ENCODE results near the gene AQP4.

The AQP4 gene, protein sequence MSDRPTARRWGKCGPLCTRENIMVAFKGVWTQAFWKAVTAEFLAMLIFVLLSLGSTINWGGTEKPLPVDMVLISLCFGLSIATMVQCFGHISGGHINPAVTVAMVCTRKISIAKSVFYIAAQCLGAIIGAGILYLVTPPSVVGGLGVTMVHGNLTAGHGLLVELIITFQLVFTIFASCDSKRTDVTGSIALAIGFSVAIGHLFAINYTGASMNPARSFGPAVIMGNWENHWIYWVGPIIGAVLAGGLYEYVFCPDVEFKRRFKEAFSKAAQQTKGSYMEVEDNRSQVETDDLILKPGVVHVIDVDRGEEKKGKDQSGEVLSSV
- total RNA-seq: 0 to 0.09 reads per million in 2 donors

DNA sequence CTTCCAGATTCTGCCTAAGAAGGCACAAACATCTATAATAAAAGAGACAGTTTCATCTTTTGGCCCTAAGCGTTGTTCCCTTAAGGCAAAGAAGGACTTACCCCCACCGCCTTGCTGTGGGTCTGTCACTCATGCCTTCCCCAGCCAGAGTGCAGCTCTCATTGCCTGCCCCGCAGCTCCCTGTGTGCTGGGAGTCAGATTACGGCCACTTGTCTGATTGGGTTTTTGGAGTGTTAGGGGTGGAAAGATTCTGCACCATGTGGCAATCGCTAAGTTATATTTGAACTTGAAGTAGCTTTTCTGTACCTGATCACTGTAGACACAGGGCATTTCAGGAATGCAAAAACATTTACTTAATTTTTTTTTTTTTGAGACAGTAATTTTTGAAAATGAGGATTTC is at the start of gene AQP4:
TSS of gene AQP4 (minus strand) at position 151 of the 400 bp plus-strand sequence. CDS start at position 133, 18 bp downstream.
- DNase-seq: no peak

DNA sequence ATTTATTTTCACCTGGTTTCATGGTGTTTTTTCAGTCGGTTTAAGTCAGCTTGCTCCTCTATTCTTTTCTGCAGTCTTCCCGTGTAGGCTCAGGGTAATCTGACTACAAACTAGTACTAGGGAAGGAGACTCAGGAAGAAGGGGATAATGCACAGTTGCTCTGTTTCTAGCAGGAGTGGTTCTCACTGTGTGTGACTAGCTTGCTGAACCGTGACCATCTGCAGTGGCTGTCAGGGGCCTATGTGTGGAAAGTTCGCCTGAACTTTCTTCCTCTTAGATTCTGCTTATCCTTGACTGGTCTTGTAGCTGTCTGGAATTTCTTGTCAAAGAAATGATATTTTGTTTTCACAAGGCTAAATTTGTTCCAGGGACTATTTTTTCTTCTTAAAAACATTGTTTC is 46.3 kb upstream of the AQP4 start:
- DNase-seq: no peak

DNA sequence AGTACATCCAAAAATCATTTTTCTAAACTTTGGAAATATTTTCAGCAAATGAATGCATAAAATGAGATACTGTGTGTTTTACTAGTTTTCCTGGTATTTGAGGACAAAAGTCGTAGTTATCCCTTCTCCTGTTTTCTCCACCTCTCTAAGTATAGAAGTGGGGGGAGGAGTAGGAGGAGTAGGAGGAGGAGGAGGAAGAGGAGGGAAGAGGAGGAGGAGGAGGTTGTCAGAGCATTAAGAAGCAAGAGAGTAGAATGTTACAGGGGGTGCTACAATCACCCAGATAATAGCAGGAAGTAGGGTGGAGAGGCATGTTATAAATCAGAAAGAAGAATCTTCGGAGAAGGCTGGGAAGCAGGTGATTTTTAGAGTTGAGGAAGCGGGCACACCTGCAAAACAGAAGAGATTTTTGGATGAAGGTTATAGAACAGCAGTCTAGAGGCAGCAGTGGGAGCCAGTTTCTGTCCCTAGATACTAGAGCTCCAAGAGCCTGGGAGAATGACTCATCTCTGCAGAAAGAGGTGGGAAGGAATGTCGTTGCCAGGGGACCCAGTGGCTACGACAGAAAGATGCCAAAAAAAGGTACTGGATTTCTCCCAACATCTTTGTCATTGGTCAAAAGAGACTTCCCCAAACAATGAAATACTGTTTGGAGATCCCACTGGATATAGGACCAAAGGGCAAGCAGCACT is 44.2 kb upstream of the AQP4 start:
- no peak for DNase-seq

DNA sequence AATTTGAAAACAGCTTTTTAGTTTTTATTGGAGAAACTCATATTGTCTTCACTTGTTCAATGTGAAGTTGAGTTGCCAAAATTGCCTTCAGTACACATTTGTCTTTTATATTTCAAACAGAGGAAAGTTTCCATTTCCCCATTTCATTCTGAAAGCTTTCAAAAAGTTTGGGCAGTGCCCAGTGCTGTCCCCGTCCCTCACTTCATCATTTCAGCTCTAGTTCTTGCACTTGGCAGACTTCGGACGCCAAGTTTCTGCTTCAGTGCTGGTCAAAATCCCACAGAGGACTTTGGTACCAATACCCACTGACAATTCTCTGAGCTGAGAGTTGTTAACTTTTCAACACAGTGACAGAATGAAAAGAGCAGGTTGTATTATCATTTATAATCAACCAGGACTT is 43.4 kb upstream of the AQP4 start:
- DNase-seq: no peak

DNA sequence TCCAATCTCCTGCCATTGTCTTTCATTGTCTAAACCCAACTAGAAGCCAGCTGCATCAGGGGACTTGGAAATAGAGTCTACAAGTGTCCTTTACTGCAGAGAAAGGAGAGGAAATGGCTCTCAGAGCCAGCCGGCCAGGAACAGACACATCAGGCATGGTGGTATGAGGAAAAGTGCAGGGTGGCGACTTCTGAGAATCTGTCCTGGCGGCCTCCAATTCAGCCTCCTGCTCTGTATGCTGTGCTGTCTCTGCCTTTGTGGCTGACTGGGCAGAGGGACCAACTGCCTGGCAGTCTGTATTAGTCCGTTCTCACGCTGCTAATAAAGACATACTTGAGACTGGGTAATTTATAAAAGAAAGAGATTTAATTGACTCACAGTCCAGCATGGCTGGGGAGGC is 36.8 kb upstream of the AQP4 start:
- no peak for DNase-seq

DNA sequence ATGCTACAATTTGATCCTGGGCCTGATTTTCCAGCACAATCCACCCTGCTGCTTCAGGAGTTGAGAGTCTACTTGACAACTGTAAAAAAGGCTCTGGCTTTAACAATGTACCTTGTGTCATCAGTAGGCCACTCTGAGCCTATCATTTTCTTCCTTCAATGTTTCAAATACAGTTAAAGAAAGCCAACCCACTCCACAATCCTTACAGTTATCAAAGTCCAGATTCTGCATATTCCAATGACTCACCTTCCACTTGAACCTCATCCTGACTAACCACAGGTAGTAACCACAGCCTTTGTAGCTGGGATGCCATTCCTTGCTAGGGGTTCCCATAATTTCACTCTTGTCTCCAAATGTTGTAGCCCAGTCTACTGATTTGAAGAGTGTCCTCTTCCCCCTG is 35.5 kb upstream of the AQP4 start:
- no peak for DNase-seq

DNA sequence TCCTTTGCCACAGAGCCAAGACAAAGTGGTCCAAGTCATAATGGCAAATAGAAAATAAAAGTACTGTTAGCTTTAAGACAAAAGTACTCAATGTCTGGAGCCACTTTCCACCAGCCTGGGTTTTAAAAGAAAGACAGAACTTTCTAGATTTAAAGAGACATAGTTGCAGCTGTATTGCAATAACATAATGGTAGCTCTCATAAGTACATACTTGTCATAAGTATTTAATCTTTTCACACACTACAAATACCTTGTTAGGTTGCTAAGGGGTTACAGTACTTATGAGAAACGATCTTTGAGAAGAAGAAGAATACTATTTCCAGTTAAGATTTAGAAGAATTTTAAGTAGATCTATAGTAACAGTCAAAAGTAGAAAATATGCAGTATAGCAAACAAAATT is 28.9 kb upstream of the AQP4 start:
- no peak for DNase-seq

DNA sequence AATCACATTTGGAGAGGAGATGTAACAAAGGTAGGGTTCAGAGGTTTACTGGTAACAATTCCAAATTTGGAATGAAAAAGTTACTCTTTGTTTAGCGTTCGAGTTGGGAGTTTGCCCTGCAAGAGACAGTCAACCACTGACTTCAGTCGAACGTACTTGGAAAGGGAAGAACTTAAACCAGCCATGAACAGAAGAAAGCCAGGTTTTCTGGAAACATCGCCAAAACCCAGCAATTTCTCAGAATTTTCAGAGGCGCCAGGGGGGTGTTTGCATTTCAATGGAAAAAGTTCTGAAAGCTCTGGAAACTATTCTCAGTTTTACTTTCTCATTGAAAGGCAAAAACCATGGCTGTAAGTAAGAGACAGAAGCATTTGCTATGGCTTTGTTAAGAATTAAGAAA is 28.5 kb upstream of the AQP4 start:
- DNase-seq: no peak

DNA sequence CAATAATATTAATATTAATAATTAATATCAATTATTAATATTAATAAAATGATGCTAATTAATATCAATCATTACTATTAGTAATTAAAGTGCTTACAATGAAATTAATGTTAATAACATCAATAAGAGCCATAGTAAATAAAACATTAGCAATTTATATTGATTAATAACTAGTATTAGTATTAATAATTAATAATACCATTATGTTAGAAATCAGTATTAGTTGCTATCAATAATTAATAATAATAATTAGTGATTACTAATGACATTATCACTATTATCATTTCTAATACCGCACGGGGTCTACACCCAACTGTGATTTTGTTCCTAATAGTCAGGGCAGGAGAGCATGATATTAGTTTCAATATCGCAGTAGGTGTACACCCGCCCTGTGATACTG is 22.8 kb upstream of the AQP4 start:
- DNase-seq: no peak

DNA sequence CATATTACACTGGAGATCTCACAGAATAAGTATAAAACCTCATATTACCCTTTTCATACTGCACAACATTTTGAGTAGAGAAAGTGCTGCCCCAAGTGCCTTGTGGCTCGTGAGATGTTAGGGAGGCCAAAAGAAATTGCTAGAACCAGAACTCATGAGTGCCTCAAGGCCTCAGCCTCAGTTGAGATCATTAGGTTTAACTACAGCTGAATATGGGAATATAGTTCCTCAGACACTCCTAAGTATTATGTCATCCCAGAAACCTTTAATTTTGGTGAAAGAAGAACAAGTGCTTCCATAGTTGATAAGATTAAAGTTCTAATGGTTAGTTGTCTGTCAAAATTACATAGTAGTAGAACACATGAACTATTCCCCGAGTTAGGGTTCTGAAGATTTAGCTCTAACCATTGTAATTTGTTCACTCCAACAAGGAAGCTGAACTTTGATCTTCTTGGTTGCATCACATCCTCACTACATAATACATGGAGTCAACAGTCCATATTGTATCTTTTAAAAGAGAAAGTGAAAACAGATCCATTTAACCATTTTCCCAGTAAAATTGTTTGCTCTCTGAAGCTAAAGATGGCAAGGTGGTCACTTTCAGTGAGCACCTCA is 9.6 kb upstream of the AQP4 start:
- DNase-seq: no peak

DNA sequence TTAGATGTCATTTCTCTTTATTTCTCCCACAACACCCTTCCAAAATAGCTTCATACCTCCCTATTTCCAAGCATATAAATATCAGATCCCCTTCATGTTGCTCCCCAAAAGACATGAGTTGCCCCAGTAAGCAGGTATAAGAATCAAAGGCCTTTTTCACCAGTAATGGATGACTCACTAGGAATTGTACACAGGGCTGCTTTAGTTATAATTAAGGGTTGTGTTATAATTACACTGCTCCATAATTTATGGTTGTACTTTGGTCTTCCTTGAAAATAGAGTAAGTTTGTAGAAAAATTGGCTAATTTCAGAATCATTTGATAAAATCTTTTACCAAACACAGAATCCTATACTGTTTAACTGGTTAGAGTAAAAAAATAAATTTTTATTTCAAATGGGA is 8.8 kb upstream of the AQP4 start:
- no peak for DNase-seq

DNA sequence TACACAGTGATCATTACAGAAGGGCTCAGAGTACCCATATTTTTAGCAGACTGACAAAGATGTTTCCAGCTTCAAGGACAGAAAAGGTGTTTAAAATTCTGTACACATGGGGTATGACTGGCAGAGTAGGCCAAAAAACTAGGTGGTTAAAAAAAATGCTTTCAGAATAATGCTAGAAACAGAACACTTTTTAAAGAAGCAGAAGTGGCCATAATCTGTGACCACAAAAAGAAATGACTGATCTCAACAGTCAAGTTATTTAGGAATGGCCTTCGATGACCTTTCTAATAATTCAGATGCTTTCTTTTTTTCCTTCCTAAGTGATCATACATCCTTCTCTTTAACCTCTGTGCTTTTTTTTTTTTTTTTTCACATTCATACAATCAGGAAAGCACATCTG is 4.1 kb upstream of the AQP4 start:
- no peak for DNase-seq

DNA sequence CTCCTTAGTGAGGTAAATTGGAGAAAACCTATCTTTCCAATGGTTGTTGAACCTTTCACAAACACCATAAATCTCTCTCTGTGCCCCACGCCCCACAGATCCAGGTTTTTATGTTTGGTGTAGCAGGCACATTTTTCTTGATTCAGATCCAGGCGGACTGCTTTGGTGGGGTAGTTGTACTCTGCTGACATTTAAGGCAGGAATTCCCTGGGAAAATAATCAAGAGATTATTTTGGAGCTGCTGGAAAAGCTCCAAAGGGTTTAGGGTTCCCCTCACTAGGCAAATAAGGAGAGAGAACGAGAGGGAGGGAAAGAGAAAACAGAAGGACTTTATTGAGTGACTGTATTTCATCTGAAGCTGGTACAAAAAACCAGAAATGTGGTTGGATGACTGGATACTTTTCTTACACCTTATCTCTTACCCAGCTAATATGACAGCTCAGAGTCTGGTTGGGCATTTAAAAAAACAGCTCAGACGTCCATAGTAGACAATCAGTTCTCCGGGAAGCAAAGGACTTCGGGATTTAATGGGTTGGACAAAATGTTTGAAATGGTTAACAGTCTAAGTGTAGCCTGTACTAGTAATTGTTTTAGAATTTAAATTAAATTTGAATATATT is 3.6 kb upstream of the AQP4 start:
- DNase-seq: no peak

DNA sequence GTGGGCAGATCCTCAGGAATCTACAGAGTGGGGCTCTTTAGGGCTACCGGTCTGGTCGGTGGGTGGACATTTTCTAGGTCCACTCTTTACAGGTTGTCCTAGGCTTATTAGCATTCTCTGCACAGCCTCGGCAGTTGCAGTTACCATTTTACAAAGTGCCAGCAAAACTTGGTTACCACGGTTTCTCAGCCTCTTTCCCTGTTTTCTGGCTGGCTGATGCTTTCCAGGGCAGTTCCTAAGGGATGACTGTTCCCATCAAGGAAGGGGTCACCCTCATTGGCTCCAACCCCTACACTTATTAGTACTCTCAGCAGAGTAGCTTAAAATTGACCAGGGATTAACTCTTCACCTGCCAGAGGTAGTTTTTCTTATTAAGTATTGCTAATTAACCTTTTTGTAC is 2.0 kb upstream of the AQP4 start:
- DNase-seq: no peak

DNA sequence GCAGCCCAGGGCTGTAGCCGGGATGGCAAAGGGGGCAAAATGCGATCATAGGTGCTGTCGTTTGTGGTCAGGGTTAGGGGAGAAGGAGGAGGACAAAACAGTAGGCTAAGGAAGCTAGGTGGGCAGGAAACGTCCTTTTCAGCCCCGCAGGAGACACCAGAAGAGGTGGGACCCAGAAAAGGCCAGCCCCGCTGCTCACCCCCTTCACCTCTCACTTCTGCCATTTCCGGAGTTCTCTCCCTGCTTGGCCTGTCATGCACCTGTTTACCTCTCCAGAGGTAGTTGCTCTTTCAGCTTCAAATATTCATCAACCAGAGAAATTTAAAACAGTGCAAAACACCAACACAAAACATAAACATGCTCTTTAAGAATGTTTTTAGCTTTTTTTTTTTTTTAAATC is 849 bp downstream of the AQP4 start:
- DNase-seq: no peak

DNA sequence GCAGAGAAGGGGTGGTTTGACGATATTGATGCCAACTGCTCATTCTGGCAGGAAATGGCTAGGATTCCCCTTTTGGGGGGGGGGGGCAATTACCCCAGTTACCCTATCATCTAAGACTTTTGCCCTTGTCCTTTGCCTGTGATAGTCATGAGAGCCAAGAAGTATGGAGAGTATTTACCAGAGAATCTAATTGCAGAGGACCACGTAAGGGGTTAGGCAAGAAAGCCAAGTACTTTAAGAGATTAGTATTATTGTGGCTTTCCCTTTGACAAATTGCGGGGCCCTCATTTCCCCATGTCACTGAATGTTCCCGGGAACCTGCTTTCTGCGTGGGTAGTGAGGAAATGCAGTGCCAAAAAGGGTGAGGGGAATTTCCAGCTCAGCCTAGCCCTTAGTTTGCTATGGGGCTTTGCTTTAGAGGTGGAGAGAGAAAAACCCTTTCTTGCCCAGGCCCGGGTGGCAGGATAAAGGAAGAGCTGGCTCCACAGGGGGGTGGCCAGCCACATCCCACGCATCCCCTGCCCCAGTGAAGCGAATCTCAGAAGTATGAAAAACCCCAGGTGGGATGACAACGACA is 1.5 kb downstream of the AQP4 start:
- no peak for DNase-seq

DNA sequence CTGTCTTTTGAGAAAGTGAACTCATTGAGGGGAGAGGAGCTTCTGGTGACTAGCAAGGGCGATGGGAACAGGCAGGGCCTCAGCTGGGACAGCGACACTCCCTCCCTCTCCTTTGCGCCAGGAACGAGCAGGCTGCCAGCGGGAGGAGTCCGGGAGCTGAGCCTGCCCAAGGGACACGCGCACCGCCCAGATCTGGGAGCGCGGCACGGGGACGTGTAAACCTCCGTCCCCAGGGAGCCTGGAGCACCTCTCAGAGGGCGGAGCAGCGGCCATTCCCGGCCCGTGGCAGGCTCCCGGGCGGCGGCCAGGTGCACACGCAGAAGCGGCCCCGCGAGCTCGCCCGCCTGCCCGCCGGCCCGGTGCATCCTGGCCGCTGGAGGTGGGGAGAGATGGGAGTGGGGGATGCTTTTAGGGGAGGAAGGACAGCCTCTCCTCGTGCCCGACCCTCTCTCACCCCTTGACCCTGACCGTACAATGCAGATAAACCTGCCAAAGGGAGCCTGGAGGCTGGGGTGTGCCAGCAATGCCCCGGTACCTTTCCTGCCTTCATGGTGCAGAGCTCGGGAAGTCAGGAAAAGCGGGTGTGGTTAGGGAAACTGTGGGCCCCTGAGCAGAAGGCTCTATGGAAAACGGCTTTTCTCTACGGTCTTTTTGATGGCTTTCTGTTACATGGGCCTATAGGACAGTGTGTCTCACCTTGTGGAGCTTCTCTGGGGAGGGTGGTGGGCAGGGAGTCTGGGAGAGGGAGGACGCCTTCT is 2.2 kb downstream of the AQP4 start:
- DNase-seq: no peak

DNA sequence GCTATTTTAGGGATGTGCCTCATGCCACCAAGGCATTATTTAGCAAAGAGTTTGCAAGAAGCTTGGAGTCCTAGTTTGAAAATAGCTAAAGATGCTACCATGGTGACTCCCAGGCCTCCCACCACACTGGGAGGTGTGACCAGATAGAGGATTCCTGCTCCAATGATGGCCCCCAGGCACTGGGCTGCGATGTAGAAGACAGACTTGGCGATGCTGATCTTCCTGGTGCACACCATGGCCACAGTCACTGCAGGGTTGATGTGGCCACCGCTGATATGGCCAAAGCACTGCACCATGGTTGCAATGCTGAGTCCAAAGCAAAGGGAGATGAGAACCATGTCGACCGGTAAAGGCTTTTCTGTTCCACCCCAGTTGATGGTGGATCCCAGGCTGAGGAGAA is 3.4 kb downstream of the AQP4 start:
- DNase-seq: no peak

DNA sequence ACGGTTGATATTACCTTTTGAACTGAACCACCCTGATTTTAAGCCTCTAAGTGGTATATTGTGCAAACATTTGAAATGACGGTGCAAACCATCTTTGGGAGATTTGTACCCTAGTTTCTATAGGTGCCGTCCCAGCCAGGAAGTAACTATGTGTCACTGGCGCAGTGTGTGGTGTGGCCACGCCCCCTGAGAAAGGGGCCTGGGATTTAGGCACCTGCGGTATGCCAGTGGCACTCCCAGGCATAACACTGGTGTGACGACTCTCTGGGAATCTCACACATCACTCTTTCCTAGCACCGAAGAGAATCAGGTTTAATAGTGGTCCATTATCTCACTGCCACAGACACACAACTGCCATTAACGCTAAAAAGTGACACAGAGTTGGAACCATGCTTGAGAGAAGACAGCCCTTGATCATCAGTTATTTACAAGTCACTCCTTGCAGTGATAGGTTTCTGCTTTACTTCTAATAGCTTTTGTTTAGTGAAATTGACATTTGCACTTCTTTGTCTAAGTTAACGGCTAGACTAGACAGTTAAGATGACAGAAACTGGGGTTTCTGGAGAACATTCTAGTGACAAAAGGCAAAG is 11.1 kb downstream of the AQP4 start:
- no peak for DNase-seq

DNA sequence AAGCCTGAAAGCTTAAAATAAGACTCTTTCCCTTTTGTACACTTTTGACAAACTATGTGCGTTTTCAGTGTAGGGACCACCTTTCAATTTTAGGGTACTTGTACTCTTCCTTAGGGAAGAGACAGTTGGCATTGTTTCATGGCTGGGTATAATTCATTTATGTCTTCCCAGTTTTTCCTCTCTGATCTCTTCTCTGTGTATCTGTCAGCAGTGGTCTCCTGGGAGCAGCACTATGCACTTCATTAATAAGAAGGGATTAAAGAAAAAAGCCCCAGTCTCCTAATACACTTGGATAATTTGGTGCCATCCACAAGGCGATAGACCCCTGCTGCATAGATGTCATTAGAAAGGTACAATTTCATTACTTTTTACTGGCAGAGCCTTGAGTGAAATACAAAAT is 12.1 kb downstream of the AQP4 start:
- no peak for DNase-seq

DNA sequence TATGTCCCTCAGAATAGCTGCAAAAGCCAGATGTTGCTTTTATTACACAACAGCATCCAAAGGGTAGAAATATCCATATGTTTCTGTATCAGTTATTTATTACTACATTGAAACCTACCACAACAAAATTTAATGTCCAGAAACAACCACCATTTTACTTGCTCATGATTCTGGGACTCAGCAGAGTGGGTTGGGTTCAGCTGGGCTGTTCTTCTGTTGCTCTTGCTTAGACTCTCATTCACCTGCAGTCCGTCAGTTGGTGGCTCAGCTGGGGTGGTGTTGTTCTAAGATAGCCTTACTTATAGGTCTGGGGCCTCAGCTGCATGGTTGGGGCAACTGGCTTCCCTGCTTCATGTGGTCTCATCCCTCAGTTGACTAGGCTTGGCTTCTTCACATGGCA is 21.7 kb downstream of the AQP4 start:
- no peak for DNase-seq

DNA sequence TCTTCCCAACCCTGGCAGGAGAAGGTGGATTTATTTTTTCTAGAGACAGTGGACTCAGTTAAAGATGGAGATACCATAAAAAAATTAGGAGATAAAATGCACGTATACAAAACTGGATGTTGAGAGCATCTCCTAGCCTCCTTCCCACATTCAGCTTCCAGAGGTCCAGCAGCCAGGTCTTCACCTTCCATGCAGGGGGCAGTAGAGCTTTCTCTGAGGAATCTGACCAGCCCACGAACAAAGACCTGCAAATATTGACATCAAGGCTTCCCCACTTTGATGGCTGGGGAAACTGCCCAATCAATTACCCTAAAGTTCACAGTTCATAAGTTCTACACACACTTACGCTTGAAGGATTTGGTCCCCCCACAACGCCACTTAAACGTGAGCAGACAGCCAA is 24.5 kb downstream of the AQP4 start:
- no peak for DNase-seq

Measured in activated gamma-delta T cell (primary cell).